ENCODE data around the gene PIP4P1. TPM values are rescaled to one million over a fixed set of nuclear protein-coding genes. Genes with fewer than 3 reads are reported as not detected.

The PIP4P1 gene
- total RNA-seq, 2 experiments from 2014 or later, result 31.6 to 32.3 TPM

DNA sequence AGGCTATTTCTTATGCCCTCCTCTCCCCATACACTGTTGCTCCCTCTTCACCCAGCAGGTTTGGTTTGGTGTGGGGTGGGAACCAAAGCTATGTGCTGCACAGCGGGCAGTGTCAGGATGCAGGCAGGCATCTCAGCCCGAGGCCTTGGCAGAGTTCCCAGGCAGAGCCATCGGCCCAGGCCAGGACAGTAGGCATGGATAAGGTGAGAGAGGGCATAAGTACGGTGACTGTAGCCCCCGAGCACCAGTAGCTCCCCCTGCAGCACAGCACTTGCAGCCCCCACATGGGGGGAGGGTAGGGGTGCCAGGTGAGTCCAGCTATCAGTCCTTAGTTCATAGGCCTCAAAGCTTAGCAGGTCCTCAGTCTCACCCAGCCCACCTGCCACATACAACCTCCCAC lies 32.4 kb downstream of the PIP4P1 start:
- Mint-ChIP-seq H3K4me1 (ENCODE audit: low read depth) (peaks cover 24% of the 10 kb centered on the region), H3K4me3 (no peak overlapping the region), H3K27me3 (ENCODE audit: low read depth) (no peaks in the 10 kb centered on the region), H3K9me3 (no peaks in the 10 kb centered on the region), H3K36me3 (ENCODE audit: low read depth) (no peaks in the 10 kb centered on the region), H3K27ac (no peak overlapping the region)
- CTCF ChIA-PET, result interaction anchor here (0.5 to 1.9 kb wide), 3 partner anchors 11 to 104 kb away, joined by 3 to 10 read pairs (median 4); no protein-coding TSS in a partner anchor
- intact Hi-C loops (cut with micrococcal nuclease), result no loop called here
- DNase-seq, result no peak

DNA sequence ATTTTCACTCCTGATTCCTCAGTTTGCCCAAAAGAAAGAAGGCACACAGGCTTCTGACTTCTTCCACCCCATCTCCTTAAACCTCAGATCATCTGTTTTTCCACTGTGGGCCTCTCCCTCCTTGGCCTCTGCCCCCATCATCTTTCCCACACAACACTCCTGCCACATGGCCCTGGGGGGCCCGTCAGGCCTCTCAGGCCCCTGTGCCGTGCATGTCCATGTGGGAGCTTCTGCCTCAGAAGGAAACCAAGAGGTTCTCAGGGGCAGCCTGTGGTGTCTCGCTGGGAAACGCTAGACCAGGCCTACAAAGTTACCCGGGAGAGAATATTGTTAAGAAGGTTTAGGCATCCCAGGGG lies 33.2 kb downstream of the PIP4P1 start:
- CTCF ChIA-PET, result interaction anchor here (0.6 to 1.9 kb wide), 2 partner anchors 13 to 17 kb away, joined by 3 to 10 read pairs; no protein-coding TSS in a partner anchor
- no peak overlapping the region for H3K4me3 Mint-ChIP-seq
- H3K9me3 Mint-ChIP-seq, result no peaks in the 10 kb centered on the region
- peaks cover 24% of the 10 kb centered on the region for H3K4me1 Mint-ChIP-seq (ENCODE audit: low read depth)
- no peaks in the 10 kb centered on the region for H3K36me3 Mint-ChIP-seq (ENCODE audit: low read depth)
- H3K27me3 Mint-ChIP-seq (ENCODE audit: low read depth), result no peaks in the 10 kb centered on the region
- intact Hi-C loops (cut with micrococcal nuclease), result no loop called here
- H3K27ac Mint-ChIP-seq, result peak overlapping the region; percentile 79
- DNase-seq, result no peak

DNA sequence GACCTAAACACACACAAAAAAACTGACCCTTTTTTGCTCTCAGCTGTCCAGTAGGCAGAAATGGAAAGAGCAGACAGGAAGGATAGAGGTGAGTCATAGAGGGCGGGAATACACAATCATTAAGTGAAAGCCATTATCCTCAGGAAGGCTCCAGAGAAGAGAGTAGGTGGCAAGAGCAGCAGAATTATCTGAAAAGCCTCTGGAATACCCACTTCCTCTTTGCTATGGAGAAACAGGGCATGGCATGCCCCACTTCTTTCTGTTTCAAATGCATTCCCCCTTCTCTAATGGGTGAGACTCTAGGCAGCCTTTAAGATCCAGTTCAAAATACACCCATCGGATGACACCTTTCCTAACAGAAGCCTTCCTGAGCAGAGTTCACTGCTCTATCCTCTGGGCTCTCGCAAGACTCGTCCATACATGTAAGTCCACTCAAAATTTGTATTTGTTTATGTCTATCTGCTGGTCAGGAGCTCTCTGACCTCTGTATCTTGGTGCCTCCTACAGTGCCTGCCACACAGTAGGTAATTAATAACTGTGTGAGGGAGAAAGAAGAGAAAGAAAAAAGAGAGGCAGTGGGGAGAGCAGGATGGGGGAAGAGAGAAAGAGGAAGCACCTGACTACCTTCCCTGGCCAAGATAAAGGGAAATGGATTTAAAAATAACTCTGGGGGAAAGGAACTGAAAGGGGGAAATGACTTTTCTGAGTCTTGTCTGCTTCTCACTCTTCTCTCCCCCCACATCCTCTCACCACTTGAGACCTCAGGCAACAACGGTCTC lies 33.8 kb downstream of the PIP4P1 start:
- Mint-ChIP-seq H3K9me3 (no peaks in the 10 kb centered on the region), H3K4me3 (peak overlapping the region; percentile 0), H3K36me3 (ENCODE audit: low read depth) (no peaks in the 10 kb centered on the region), H3K27me3 (ENCODE audit: low read depth) (no peaks in the 10 kb centered on the region), H3K4me1 (ENCODE audit: low read depth) (peaks cover 24% of the 10 kb centered on the region), H3K27ac (peak overlapping the region; percentile 79)
- DNase-seq, result peak; percentile 18
- intact Hi-C loops (cut with micrococcal nuclease), result loop anchor here (1.0 kb wide), 1 partner anchor 12 kb away; no protein-coding TSS in a partner anchor
- CTCF ChIA-PET, result no interaction called here

DNA sequence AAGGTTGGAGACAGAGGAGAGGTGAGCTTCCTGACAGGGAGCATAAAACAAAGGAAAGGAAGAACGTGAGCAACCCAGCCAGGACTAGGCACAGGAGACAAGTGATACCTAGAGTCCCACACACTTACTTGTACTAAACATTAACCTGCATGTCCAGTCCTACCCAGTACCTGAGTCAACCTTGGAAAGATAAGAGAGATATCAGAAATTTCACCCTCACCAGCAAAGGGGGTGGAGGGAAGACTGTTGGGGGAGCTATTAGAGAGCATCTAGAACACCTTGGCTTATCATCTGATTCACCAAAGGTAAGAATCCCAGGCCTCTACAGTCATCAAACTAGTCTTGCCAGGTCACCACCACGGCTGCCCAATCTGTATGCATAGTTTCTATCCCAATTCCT lies 36.4 kb downstream of the PIP4P1 start:
- H3K27me3 Mint-ChIP-seq (ENCODE audit: low read depth), result no peaks in the 10 kb centered on the region
- CTCF ChIA-PET, result interaction anchor here (1.1 to 1.9 kb wide), 3 partner anchors 9 to 184 kb away, joined by 3 to 18 read pairs (median 6); no protein-coding TSS in a partner anchor
- no peaks in the 10 kb centered on the region for H3K36me3 Mint-ChIP-seq (ENCODE audit: low read depth)
- no peak for DNase-seq
- no peak overlapping the region for H3K27ac Mint-ChIP-seq
- no peak overlapping the region for H3K4me3 Mint-ChIP-seq
- intact Hi-C loops (cut with micrococcal nuclease), result no loop called here
- H3K4me1 Mint-ChIP-seq (ENCODE audit: low read depth), result peaks cover 24% of the 10 kb centered on the region
- no peaks in the 10 kb centered on the region for H3K9me3 Mint-ChIP-seq

DNA sequence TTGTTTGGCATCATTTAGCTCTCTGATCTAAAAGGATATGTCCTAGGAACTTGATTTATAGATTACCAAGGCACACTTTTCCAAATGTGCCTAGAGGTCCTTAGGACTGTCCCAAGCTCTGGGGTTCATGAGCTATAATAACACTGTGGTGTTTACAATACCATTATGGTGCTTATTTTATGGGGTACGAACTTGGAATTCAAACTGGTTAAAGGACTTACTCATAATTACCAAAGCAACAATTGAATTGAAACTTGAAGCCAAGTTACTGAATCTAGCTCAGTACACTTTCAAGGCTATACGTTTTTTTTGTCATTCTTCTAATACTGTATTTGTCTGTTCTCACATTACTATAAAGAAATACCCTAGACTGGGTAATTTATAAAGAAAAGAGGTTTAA lies 38.3 kb downstream of the PIP4P1 start:
- peaks cover 8% of the 10 kb centered on the region for H3K4me1 Mint-ChIP-seq (ENCODE audit: low read depth)
- no peaks in the 10 kb centered on the region for H3K27me3 Mint-ChIP-seq (ENCODE audit: low read depth)
- no peak overlapping the region for H3K4me3 Mint-ChIP-seq
- DNase-seq, result no peak
- intact Hi-C loops (cut with micrococcal nuclease), result no loop called here
- no peaks in the 10 kb centered on the region for H3K9me3 Mint-ChIP-seq
- CTCF ChIA-PET, result interaction anchor here (1.2 kb wide), 1 partner anchor 9 kb away, joined by 8 read pairs; no protein-coding TSS in a partner anchor
- H3K27ac Mint-ChIP-seq, result no peak overlapping the region
- H3K36me3 Mint-ChIP-seq (ENCODE audit: low read depth), result no peaks in the 10 kb centered on the region

DNA sequence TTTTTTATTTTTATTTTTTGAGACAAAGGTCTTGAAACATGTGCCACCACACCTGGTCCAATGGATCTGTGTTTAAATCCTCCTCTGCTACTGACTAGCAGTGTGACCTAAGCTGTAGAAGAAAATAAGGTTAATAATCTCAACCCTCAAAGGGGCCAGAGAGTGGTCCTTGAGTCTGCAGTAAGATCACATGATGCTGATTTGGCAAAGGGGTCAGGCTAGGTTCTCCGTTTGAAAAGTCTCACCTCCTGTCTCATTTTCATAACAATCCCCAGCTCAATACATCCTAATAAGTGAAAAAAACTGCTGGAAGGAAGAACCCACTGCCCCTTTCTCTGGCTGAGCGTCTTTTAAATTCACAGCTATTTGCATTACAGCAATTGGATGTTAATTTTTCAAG lies 40.0 kb downstream of the PIP4P1 start:
- H3K27me3 Mint-ChIP-seq (ENCODE audit: low read depth), result no peaks in the 10 kb centered on the region
- intact Hi-C loops (cut with micrococcal nuclease), result no loop called here
- peaks cover under 1% of the 10 kb centered on the region for H3K4me1 Mint-ChIP-seq (ENCODE audit: low read depth)
- CTCF ChIA-PET, result interaction anchor here (1.1 kb wide), 1 partner anchor 12 kb away, joined by 3 read pairs; no protein-coding TSS in a partner anchor
- no peak overlapping the region for H3K27ac Mint-ChIP-seq
- H3K9me3 Mint-ChIP-seq, result no peaks in the 10 kb centered on the region
- no peaks in the 10 kb centered on the region for H3K36me3 Mint-ChIP-seq (ENCODE audit: low read depth)
- DNase-seq, result no peak
- no peak overlapping the region for H3K4me3 Mint-ChIP-seq

DNA sequence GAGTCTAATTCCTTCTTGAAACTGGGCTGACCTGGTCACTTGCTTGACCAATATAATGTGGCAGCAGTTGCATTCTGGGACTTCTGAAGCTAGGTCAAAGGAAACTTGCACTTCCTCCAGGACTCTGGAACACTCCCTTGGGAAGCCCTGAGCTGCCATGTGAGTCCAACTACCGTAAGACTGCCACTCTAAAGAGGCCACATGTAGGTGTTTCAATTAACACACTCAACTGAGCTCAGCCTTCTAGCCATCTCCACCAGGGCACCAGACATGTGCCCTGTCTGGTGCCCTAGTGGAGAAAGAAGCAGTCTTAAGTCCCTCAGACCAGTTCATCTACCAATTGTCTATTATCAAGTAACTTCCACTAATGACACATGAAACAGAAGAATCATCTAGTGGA lies 41.8 kb downstream of the PIP4P1 start:
- no peak overlapping the region for H3K27ac Mint-ChIP-seq

DNA sequence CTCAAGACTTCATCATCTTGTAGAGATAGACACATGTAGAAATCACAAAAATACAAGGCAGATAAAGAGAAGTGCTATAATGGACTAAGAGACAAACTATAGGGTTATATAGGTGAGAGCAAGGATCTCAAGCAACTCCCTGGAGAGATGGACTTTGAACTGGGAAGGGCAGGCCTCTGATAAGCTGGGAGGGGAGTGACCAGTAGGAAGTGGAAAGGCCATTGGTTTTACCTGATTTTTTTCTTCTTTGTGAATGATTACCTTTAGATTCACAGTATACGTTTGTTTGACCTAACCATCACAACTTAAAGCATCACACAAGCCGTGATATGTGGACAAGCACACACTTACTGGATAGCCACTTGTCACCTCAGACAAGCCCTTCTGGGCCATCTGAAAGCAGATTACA lies 42.7 kb downstream of the PIP4P1 start:
- intact Hi-C loops (cut with micrococcal nuclease), result no loop called here
- H3K36me3 Mint-ChIP-seq (ENCODE audit: low read depth), result no peaks in the 10 kb centered on the region

More for the DNA sequence above, 41.8 kb downstream of the PIP4P1 start:
- Mint-ChIP-seq H3K9me3 (no peaks in the 10 kb centered on the region), H3K4me3 (no peak overlapping the region), H3K36me3 (ENCODE audit: low read depth) (no peaks in the 10 kb centered on the region), H3K27me3 (ENCODE audit: low read depth) (no peaks in the 10 kb centered on the region), H3K4me1 (ENCODE audit: low read depth) (peaks cover 10% of the 10 kb centered on the region)
- CTCF ChIA-PET, result no interaction called here
- no peak for DNase-seq
- intact Hi-C loops (cut with micrococcal nuclease), result no loop called here

DNA sequence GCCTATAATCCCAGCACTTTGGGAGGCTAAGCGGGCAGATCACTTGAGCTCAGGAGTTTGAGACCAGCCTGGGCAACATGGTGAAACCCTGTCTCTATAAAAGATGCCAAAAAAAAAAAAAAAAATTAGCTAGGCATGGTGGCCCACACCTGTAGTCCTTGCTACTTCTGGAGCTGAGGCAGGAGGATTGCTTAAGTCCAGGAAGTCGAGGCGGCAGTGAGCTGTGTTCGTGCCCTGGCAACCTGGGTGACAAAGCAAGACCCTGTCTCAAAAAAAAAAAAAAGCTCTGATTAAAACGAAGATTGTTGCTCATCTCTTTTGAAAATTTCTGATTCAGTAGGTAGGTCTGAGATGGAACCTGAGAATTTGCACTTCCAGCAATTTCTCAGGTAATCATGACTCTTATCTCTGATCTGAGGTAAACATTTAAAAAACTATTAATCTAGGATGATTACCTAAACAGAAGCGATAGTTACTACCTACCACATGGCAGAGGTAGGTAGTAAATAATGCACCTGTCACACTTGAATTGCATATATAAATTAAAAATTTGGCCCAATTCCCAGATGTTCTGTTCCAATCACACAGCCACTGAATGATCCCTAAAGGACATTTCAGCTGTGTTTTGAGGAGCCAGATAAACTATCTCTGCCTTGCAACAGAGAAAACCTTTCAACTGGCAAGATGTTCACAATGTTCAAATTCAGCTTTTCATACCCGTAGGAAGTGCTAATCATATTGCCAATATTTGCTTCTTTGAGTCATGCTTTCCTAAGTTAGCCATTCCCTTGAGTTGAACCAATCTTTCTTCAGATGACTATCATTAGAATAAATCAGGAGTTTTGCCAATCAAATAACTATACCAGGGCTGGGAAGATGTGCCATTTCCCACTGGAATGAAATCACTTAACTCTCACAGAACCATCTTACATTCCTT lies 43.7 kb downstream of the PIP4P1 start:
- CTCF ChIA-PET, result interaction anchor here (0.6 to 1.6 kb wide), 7 partner anchors 12 to 91 kb away, joined by 3 to 5 read pairs (median 4); partner anchors contain the start of genes APEX1, OSGEP and PARP2
- intact Hi-C loops (cut with micrococcal nuclease), result no loop called here
- Mint-ChIP-seq H3K36me3 (ENCODE audit: low read depth) (no peaks in the 10 kb centered on the region), H3K4me1 (ENCODE audit: low read depth) (peaks cover 16% of the 10 kb centered on the region), H3K27ac (no peak overlapping the region), H3K9me3 (no peaks in the 10 kb centered on the region), H3K27me3 (ENCODE audit: low read depth) (no peaks in the 10 kb centered on the region), H3K4me3 (no peak overlapping the region)
- DNase-seq, result peak; percentile 20

More for the DNA sequence above, 42.7 kb downstream of the PIP4P1 start:
- H3K27me3 Mint-ChIP-seq (ENCODE audit: low read depth), result no peaks in the 10 kb centered on the region
- CTCF ChIA-PET, result no interaction called here
- no peak overlapping the region for H3K27ac Mint-ChIP-seq
- H3K4me3 Mint-ChIP-seq, result no peak overlapping the region
- H3K9me3 Mint-ChIP-seq, result no peaks in the 10 kb centered on the region
- H3K4me1 Mint-ChIP-seq (ENCODE audit: low read depth), result peaks cover 16% of the 10 kb centered on the region
- no peak for DNase-seq

DNA sequence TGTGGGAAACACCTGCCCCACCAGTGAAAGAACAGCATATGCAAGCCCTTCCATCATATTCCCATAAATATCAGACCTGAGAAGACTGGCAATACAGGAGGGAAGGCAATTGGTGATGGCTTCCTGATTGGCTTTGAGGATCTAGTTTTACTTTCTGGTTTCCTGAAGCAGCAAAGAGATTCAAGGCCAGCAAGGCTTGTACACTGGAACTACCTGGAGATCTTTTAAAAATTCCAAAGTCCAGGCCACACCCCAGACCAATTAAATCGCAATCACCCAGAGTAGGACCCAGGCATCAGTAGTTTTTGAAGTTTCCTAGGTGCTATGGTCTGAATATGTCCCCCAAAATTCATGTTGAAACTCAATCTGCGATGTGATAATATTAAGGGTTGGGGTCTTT lies 45.0 kb downstream of the PIP4P1 start:
- DNase-seq, result no peak
- Mint-ChIP-seq H3K27me3 (ENCODE audit: low read depth) (no peaks in the 10 kb centered on the region), H3K9me3 (no peaks in the 10 kb centered on the region), H3K27ac (no peak overlapping the region), H3K4me1 (ENCODE audit: low read depth) (peaks cover 23% of the 10 kb centered on the region), H3K4me3 (no peak overlapping the region), H3K36me3 (ENCODE audit: low read depth) (no peaks in the 10 kb centered on the region)
- CTCF ChIA-PET, result interaction anchor here (0.6 to 3.3 kb wide), 30 partner anchors 8 to 194 kb away, joined by 3 to 33 read pairs (median 6); partner anchors contain the start of genes APEX1, OSGEP, PARP2 and PIP4P1
- intact Hi-C loops (cut with micrococcal nuclease), result no loop called here

DNA sequence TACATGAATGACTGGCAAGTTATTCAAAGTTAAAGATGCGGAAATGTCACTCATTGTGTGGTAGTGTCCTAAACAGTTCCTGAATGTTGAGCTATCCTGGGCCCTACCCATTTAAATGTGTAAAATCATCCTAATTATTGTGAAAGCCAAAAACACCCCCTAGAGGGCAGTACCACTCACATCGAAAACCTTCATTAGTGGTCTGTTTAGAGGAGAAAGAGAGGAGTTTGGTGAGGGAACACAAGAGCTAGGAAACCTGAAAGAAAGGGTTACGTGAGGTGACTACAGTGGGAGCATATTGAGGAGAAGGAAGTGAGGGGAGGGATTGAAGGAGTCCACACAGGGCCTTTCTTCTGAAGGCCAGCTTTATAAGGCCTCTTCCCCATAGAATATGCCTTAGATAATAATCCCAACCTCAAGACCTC lies 45.4 kb downstream of the PIP4P1 start:
- Mint-ChIP-seq H3K27ac (peak overlapping the region; percentile 30), H3K27me3 (ENCODE audit: low read depth) (no peaks in the 10 kb centered on the region), H3K36me3 (ENCODE audit: low read depth) (no peaks in the 10 kb centered on the region), H3K4me3 (no peak overlapping the region), H3K9me3 (no peaks in the 10 kb centered on the region), H3K4me1 (ENCODE audit: low read depth) (peaks cover 26% of the 10 kb centered on the region)
- intact Hi-C loops (cut with micrococcal nuclease), result loop anchor here (1.0 kb wide), 3 partner anchors 12 to 88 kb away; partner anchors contain the start of gene PNP
- peak; percentile 60 for DNase-seq
- CTCF ChIA-PET, result interaction anchor here (0.6 to 3.3 kb wide), 36 partner anchors 8 to 194 kb away, joined by 3 to 33 read pairs (median 6); partner anchors contain the start of genes APEX1, OSGEP, PARP2 and PIP4P1

DNA sequence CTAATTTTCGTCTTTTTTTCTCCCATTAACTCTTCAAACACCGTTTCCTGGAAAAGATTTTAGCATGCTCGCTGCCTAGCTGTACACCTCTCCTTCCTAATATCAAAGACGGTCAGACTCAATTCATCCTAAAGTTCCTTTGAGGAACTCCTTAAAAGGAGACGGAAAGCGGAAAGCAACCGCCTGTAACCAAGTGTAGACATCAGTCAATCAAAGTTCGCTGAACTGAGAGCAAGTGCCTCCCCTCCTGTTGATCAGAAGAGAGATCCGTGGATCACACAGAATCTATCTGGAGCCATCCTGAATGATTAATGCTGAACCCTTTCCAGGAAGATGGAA lies 47.5 kb downstream of the PIP4P1 start:
- peaks cover 32% of the 10 kb centered on the region for H3K4me1 Mint-ChIP-seq (ENCODE audit: low read depth)
- peak; percentile 46 for DNase-seq
- CTCF ChIA-PET, result interaction anchor here (0.8 to 3.3 kb wide), 16 partner anchors 9 to 277 kb away, joined by 3 to 33 read pairs (median 8); partner anchors contain the start of genes APEX1, OSGEP, PARP2 and PIP4P1
- peak overlapping the region; percentile 85 for H3K4me3 Mint-ChIP-seq
- peak overlapping the region; percentile 89 for H3K27ac Mint-ChIP-seq
- intact Hi-C loops (cut with micrococcal nuclease), result loop anchor here (1.0 kb wide), 8 partner anchors 28 to 270 kb away; partner anchors contain the start of genes APEX1, PARP2 and PIP4P1
- H3K36me3 Mint-ChIP-seq (ENCODE audit: low read depth), result no peaks in the 10 kb centered on the region
- no peaks in the 10 kb centered on the region for H3K9me3 Mint-ChIP-seq
- no peaks in the 10 kb centered on the region for H3K27me3 Mint-ChIP-seq (ENCODE audit: low read depth)
